B cell (primary cell): ENCODE data around the gene DTNA.

ENCODE experiments used
- EZH2 ChIP-seq: IDR thresholded peaks from 2 replicates; pipeline ENCODE4 v1.6.1; 2012; ENCODE audit warnings: borderline replicate concordance, low read depth, mild to moderate bottlenecking, moderate library complexity, low read length; ENCODE audit not compliant: insufficient read depth, poor library complexity, severe bottlenecking
- TF ChIP-seq, protein P1 (sequence below): fragments of 200-600 bp; IDR thresholded peaks from one replicate; pipeline ENCODE4 v1.8.0; 2022; ENCODE audit warnings: antibody characterized with exemption, mild to moderate bottlenecking

GRCh38 chr18:34844072-34844471 lies 134.0 kb downstream of the DTNA start:
- TF ChIP-seq, protein P1, sequence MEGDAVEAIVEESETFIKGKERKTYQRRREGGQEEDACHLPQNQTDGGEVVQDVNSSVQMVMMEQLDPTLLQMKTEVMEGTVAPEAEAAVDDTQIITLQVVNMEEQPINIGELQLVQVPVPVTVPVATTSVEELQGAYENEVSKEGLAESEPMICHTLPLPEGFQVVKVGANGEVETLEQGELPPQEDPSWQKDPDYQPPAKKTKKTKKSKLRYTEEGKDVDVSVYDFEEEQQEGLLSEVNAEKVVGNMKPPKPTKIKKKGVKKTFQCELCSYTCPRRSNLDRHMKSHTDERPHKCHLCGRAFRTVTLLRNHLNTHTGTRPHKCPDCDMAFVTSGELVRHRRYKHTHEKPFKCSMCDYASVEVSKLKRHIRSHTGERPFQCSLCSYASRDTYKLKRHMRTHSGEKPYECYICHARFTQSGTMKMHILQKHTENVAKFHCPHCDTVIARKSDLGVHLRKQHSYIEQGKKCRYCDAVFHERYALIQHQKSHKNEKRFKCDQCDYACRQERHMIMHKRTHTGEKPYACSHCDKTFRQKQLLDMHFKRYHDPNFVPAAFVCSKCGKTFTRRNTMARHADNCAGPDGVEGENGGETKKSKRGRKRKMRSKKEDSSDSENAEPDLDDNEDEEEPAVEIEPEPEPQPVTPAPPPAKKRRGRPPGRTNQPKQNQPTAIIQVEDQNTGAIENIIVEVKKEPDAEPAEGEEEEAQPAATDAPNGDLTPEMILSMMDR, result no peak
- no peak for TF ChIP-seq EZH2
